Loucy (cell line): ENCODE data around the gene LPGAT1.

Source experiments
- H2AFZ ChIP-seq: fragments of 200-600 bp; sonication (generic); 2 replicates; pipeline ENCODE4 v1.6.0; 2016; ENCODE audit warnings: antibody characterized with exemption, mild to moderate bottlenecking, low read length, moderate library complexity
- H3F3A ChIP-seq: fragments of 200-600 bp; 2 replicates; pipeline ENCODE4 v1.6.0; 2016; ENCODE audit warnings: antibody characterized with exemption, low read depth, mild to moderate bottlenecking
- H3K27me3 ChIP-seq: fragments of 200-600 bp; sonication (generic); 2 replicates; pipeline ENCODE4 v1.6.1; 2014; ENCODE audit warnings: low read length, mild to moderate bottlenecking; ENCODE audit not compliant: insufficient read depth, poor library complexity, severe bottlenecking
- H3K36me3 ChIP-seq: fragments of 200-600 bp; sonication (generic); 2 replicates; pipeline ENCODE4 v1.6.1; 2016; ENCODE audit warnings: low read length; ENCODE audit not compliant: insufficient read depth
- H3K4me1 ChIP-seq: fragments of 200-600 bp; sonication (generic); 2 replicates; pipeline ENCODE4 v1.5.1; 2014; ENCODE audit warnings: low read length, mild to moderate bottlenecking; ENCODE audit not compliant: insufficient read depth, poor library complexity, severe bottlenecking
- H3K4me2 ChIP-seq: fragments of 200-600 bp; sonication (generic); 2 replicates; pipeline ENCODE4 v1.6.0; 2014; ENCODE audit warnings: antibody characterized with exemption, low read length, low read depth, mild to moderate bottlenecking; ENCODE audit not compliant: poor library complexity, severe bottlenecking
- H3K4me3 ChIP-seq: fragments of 200-600 bp; sonication (generic); 2 replicates; pipeline ENCODE4 v1.5.1; 2014; ENCODE audit warnings: low read length, mild to moderate bottlenecking, mixed read lengths; ENCODE audit not compliant: poor library complexity, severe bottlenecking
- H3K79me2 ChIP-seq: fragments of 200-600 bp; sonication (generic); 2 replicates; pipeline ENCODE4 v1.6.1; 2014; ENCODE audit warnings: low read length; ENCODE audit not compliant: insufficient read depth
- H3K9ac ChIP-seq: fragments of 200-600 bp; sonication (generic); 2 replicates; pipeline ENCODE4 v1.6.0; 2014; ENCODE audit warnings: mild to moderate bottlenecking, low read depth, low read length, moderate library complexity; ENCODE audit not compliant: poor library complexity, severe bottlenecking
- H3K9me2 ChIP-seq: fragments of 200-600 bp; sonication (generic); replicated peaks from 2 replicates; pipeline ENCODE4 v1.6.1; 2016; ENCODE audit warnings: low read depth, low read length, mixed read lengths
- H3K9me3 ChIP-seq: fragments of 200-600 bp; sonication (generic); 2 replicates; pipeline ENCODE4 v1.6.1; 2014; ENCODE audit warnings: mild to moderate bottlenecking, antibody characterized with exemption, low read length, low read depth; ENCODE audit not compliant: insufficient read depth
- H4K20me1 ChIP-seq: fragments of 200-600 bp; sonication (generic); 2 replicates; pipeline ENCODE4 v1.6.0; 2014; ENCODE audit warnings: antibody characterized with exemption, low read length, mild to moderate bottlenecking; ENCODE audit not compliant: insufficient read depth, poor library complexity, severe bottlenecking
- CTCF ChIP-seq: fragments of 200-600 bp; sonication (generic); conservative IDR thresholded peaks from 2 replicates; pipeline ENCODE4 v1.5.1; 2014; ENCODE audit warnings: mild to moderate bottlenecking, antibody characterized with exemption, low read length
- EZH2phosphoT487 ChIP-seq: fragments of 200-600 bp; IDR thresholded peaks from 2 replicates; pipeline ENCODE4 v1.6.1; 2018; ENCODE audit warnings: antibody characterized with exemption, mild to moderate bottlenecking, moderate library complexity, borderline replicate concordance

LPGAT1 gene

GRCh38 chr1:211865180-211865579 lies 34.6 kb upstream of the LPGAT1 start:
- no peaks in the 10 kb centered on the region for H4K20me1 ChIP-seq
- H3K9me3 ChIP-seq = 0 out of 2 replicates have a peak, but pooled peaks cover 4% of the 10 kb centered on the region
- H3K9ac ChIP-seq = no peak overlapping the region
- no peaks in the 10 kb centered on the region for H3K9me2 ChIP-seq
- H3K79me2 ChIP-seq = no peaks in the 10 kb centered on the region
- H3F3A ChIP-seq = no peaks in the 10 kb centered on the region
- H3K4me3 ChIP-seq = no peak overlapping the region
- no peaks in the 10 kb centered on the region for H3K27me3 ChIP-seq
- H3K36me3 ChIP-seq = no peaks in the 10 kb centered on the region
- no peak for TF ChIP-seq CTCF
- TF ChIP-seq EZH2phosphoT487 = no peak
- no peaks in the 10 kb centered on the region for H3K4me1 ChIP-seq
- H3K4me2 ChIP-seq = no peak overlapping the region
- no peak overlapping the region for H2AFZ ChIP-seq

GRCh38 chr1:211859405-211859804 lies 28.8 kb upstream of the LPGAT1 start:
- H3K9me3 ChIP-seq = peaks cover 8% of the 10 kb centered on the region; the same call in 1 of the 2 replicates
- H3K9ac ChIP-seq = no peak overlapping the region
- TF ChIP-seq EZH2phosphoT487 (no peak), CTCF (no peak)
- no peaks in the 10 kb centered on the region for H3K9me2 ChIP-seq
- H3K4me3 ChIP-seq = no peak overlapping the region
- no peaks in the 10 kb centered on the region for H3K36me3 ChIP-seq
- no peaks in the 10 kb centered on the region for H4K20me1 ChIP-seq
- no peak overlapping the region for H3K4me2 ChIP-seq
- H2AFZ ChIP-seq = no peak overlapping the region
- no peaks in the 10 kb centered on the region for H3K4me1 ChIP-seq
- H3K79me2 ChIP-seq = no peaks in the 10 kb centered on the region
- H3F3A ChIP-seq = no peaks in the 10 kb centered on the region
- H3K27me3 ChIP-seq = no peaks in the 10 kb centered on the region

GRCh38 chr1:211851174-211851573 lies 20.6 kb upstream of the LPGAT1 start:
- Histone ChIP-seq H2AFZ (peak overlapping the region; percentile 29; the same call in 1 of the 2 replicates), H3K79me2 (no peaks in the 10 kb centered on the region), H3K36me3 (no peaks in the 10 kb centered on the region), H3K9ac (no peak overlapping the region), H4K20me1 (no peaks in the 10 kb centered on the region), H3K4me3 (no peak overlapping the region), H3K4me2 (no peak overlapping the region), H3F3A (no peaks in the 10 kb centered on the region), H3K9me2 (no peaks in the 10 kb centered on the region), H3K9me3 (no peaks in the 10 kb centered on the region), H3K4me1 (no peaks in the 10 kb centered on the region), H3K27me3 (no peaks in the 10 kb centered on the region)
- TF ChIP-seq EZH2phosphoT487 (no peak), CTCF (no peak)
